ENCODE results near the gene DENND5B. TPM values are rescaled to one million over a fixed set of nuclear protein-coding genes. Genes with fewer than 3 reads are reported as not detected.
A peak's percentile ranks its signal among the peaks of the same experiment; 100 is the strongest.
"Not testable (repeated sequence)": the region's sequence is repeated elsewhere in the genome, so short reads cannot be mapped to it uniquely, and the experiment has no call there.

The DENND5B gene
- total and polyA plus RNA-seq, 2 of the 4 experiments (the other 2 are of a cell fraction) = 5.5 to 13.4 TPM

DNA sequence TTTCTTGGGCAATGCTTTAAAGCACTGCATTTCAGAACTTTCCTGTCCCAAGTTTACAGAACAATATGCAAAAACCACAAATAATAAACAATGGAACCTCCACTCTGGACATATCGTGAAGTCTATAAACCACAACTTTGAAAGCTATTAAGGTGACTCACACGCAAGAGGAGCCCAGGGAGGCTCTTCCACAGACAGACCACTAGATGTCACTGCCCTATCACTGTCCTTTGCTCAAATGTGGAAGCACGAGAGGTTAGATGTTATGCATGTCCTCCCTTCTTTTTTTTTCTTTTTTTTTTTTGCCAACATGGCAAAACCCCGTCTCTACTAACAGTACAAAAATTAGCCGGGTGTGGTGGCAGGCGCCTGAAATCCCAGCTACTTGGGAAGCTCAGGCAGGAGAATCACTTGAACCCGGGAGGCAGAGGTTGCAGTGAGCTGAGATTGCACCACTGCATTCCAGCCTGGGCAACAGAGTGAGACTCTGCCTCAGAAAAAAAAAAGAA, 187.8 kb downstream of the DENND5B start:
- H2BK5ac ChIP-seq (ENCODE audit: low read depth, low read length, poor library complexity, severe bottlenecking); H3K9me3 ChIP-seq (ENCODE audit: control insufficient read depth, insufficient read depth, low read length); H4K8ac ChIP-seq (ENCODE audit: low read depth in 2 of 2, low read length in 2 of 2); H3K18ac ChIP-seq (ENCODE audit: low read depth, low read length); H2BK120ac ChIP-seq (ENCODE audit: low read depth, low read length); H2AFZ ChIP-seq (replicated peaks; ENCODE audit: low read length, poor library complexity); H3K79me1 ChIP-seq (ENCODE audit: low read depth in 1 of 2, low read length in 2 of 2); H2BK15ac ChIP-seq (ENCODE audit: low read depth, low read length); H4K5ac ChIP-seq (ENCODE audit: low read depth, low read length); H3K23ac ChIP-seq (ENCODE audit: low read depth, low read length); H3K27me3 ChIP-seq (ENCODE audit: control insufficient read depth, insufficient read depth, low read length); H2AK9ac ChIP-seq (replicated peaks; ENCODE audit: low read depth, low read length, poor library complexity); H2BK20ac ChIP-seq (ENCODE audit: low read depth, low read length); H2AK5ac ChIP-seq (ENCODE audit: low read depth, low read length); H3K4me1 ChIP-seq (ENCODE audit: control insufficient read depth, insufficient read depth, low read length); H3K36me3 ChIP-seq (ENCODE audit: control insufficient read depth, insufficient read depth, low read length); H3K27ac ChIP-seq (ENCODE audit: insufficient read depth, low read length); H4K20me1 ChIP-seq (ENCODE audit: insufficient read depth, low read length); H3K4ac ChIP-seq (ENCODE audit: low read depth, low read length); H3K9ac ChIP-seq (ENCODE audit: low read depth, low read length); H4K91ac ChIP-seq (ENCODE audit: insufficient read depth, low read depth, low read length); dilution Hi-C loops (cut with HindIII; ENCODE audit: low sequenced_read_pairs, unreplicated experiment); H3K4me3 ChIP-seq (ENCODE audit: insufficient read depth, low read depth, low read length); H3K56ac ChIP-seq (ENCODE audit: extremely low read depth, insufficient read depth, low read length); H3K4me2 ChIP-seq (ENCODE audit: low read depth, low read length); H3K14ac ChIP-seq (replicated peaks; ENCODE audit: low read depth, low read length); H3K9me1 ChIP-seq (ENCODE audit: insufficient read depth, low read length); BruUV-seq (replicated peaks): not testable (repeated sequence)
- peak; percentile 95 for DNase-seq
- TF ChIP-seq FOS (IDR thresholded peaks at IDR 0.05; ENCODE audit: low read depth, low read length) (peak; percentile 85), BHLHE40 (IDR thresholded peaks at IDR 0.05; ENCODE audit: low read depth, low read length) (peak; percentile 88), MAZ (IDR thresholded peaks at IDR 0.05; ENCODE audit: borderline replicate concordance, low read depth, low read length) (0 out of 2 replicates have a peak, but pooled peaks have one; percentile 24), POLR2A (IDR thresholded peaks at IDR 0.05; ENCODE audit: low read depth, low read length) (peak; percentile 66), MAFK (IDR thresholded peaks at IDR 0.05; ENCODE audit: low read depth, low read length) (peak; percentile 81), SMC3 (IDR thresholded peaks at IDR 0.05; ENCODE audit: low read depth, low read length) (peak; percentile 99), CEBPB (IDR thresholded peaks at IDR 0.05; ENCODE audit: low read depth, low read length) (0 out of 2 replicates have a peak, but pooled peaks have one; percentile 14), RAD21 (IDR thresholded peaks at IDR 0.05; ENCODE audit: low read length) (peak; percentile 99)
- TF ChIP-seq, protein P1, sequence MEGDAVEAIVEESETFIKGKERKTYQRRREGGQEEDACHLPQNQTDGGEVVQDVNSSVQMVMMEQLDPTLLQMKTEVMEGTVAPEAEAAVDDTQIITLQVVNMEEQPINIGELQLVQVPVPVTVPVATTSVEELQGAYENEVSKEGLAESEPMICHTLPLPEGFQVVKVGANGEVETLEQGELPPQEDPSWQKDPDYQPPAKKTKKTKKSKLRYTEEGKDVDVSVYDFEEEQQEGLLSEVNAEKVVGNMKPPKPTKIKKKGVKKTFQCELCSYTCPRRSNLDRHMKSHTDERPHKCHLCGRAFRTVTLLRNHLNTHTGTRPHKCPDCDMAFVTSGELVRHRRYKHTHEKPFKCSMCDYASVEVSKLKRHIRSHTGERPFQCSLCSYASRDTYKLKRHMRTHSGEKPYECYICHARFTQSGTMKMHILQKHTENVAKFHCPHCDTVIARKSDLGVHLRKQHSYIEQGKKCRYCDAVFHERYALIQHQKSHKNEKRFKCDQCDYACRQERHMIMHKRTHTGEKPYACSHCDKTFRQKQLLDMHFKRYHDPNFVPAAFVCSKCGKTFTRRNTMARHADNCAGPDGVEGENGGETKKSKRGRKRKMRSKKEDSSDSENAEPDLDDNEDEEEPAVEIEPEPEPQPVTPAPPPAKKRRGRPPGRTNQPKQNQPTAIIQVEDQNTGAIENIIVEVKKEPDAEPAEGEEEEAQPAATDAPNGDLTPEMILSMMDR (conservative IDR thresholded peaks at IDR 0.05; ENCODE audit: low read depth, low read length) = peak; percentile 98
- POLR2A ChIA-PET (ENCODE audit: unreplicated experiment) = interaction anchor here (0.7 kb wide), 1 partner anchor 53 kb away, joined by 8 read pairs; no protein-coding TSS in a partner anchor
- intact Hi-C loops (cut with micrococcal nuclease) (loop anchor here (1.0 to 2.0 kb wide), 4 partner anchors 76 to 233 kb away; partner anchors contain the start of gene SINHCAF), in situ Hi-C loops (cut with MboI; ENCODE audit: low sequenced_read_pairs) (loop anchor here (5.0 kb wide), 1 partner anchor 234 kb away; no protein-coding TSS in a partner anchor)
- CTCF ChIA-PET = interaction anchor here (0.5 to 2.3 kb wide), 26 partner anchors 13 to 1148 kb away, joined by 3 to 14 read pairs (median 4); no protein-coding TSS in a partner anchor
- ATAC-seq (ENCODE audit: low read depth) = peak; percentile 99
- WGBS, 2 experiments (ENCODE audit: extremely low coverage in 2 of 2, insufficient read length in 1 of 2) = no CpG with 5 or more reads among the region's 7 CpGs

Measured in IMR-90 (cell line).